NCI-H2196 treated with DMSO at 0.1 percent for 48 hours (cell line): ENCODE results near the gene TRAPPC12.

Source experiments
- DNase-seq: peaks from one replicate; lab custom pipeline; 2025; ENCODE audit not compliant: unreplicated experiment; lab: John Stamatoyannopoulos, UW

Gene TRAPPC12

GRCh38 chr2:3465844-3466481 is 86.5 kb downstream of the TRAPPC12 start:
- DNase-seq, result no peak

- no peak for DNase-seq
Measured at GRCh38 chr2:3466482-3466863, 87.0 kb downstream of the TRAPPC12 start.

GRCh38 chr2:3466966-3467365 is 87.5 kb downstream of the TRAPPC12 start:
- no peak for DNase-seq

GRCh38 chr2:3467654-3468053 is 88.2 kb downstream of the TRAPPC12 start:
- DNase-seq, result no peak

GRCh38 chr2:3468296-3468988 is 88.9 kb downstream of the TRAPPC12 start:
- DNase-seq, result no peak

GRCh38 chr2:3469486-3469885 is 90.0 kb downstream of the TRAPPC12 start:
- DNase-seq, result no peak

- no peak for DNase-seq
Measured at GRCh38 chr2:3470166-3470651, 90.7 kb downstream of the TRAPPC12 start.

GRCh38 chr2:3470856-3471737 is 91.6 kb downstream of the TRAPPC12 start:
- DNase-seq, result no peak

- no peak for DNase-seq
Measured at GRCh38 chr2:3472296-3472695, 92.8 kb downstream of the TRAPPC12 start.

- DNase-seq, result no peak
Measured at GRCh38 chr2:3472966-3473365, 93.5 kb downstream of the TRAPPC12 start.

GRCh38 chr2:3475771-3476170 is 96.3 kb downstream of the TRAPPC12 start:
- DNase-seq, result no peak

GRCh38 chr2:3476321-3476984 is 97.0 kb downstream of the TRAPPC12 start:
- DNase-seq, result no peak

GRCh38 chr2:3476985-3477327 is 97.5 kb downstream of the TRAPPC12 start:
- DNase-seq, result no peak

- DNase-seq, result no peak
Measured at GRCh38 chr2:3478846-3479385, 99.4 kb downstream of the TRAPPC12 start.

- DNase-seq, result no peak
Measured at GRCh38 chr2:3479430-3480320, 100.2 kb downstream of the TRAPPC12 start.

GRCh38 chr2:3480352-3481010 is 101.0 kb downstream of the TRAPPC12 start:
- DNase-seq, result peak; percentile 27

GRCh38 chr2:3481011-3481400 is 101.5 kb downstream of the TRAPPC12 start:
- no peak for DNase-seq

- DNase-seq, result no peak
Measured at GRCh38 chr2:3481736-3482362, 102.4 kb downstream of the TRAPPC12 start.

GRCh38 chr2:3482363-3482821 is 102.9 kb downstream of the TRAPPC12 start:
- no peak for DNase-seq
